Ishikawa (cell line): ENCODE results near the gene ARID1B.

Experiments
- CEBPB ChIP-seq: IDR thresholded peaks from 2 replicates; pipeline ENCODE4 v1.6.1; 2012
- CREB1 ChIP-seq: IDR thresholded peaks from 2 replicates; pipeline ENCODE4 v1.6.1; 2012; ENCODE audit warnings: low read depth
- EGR1 ChIP-seq: IDR thresholded peaks from 2 replicates; pipeline ENCODE4 v1.6.1; 2012
- EP300 ChIP-seq: IDR thresholded peaks from 2 replicates; pipeline ENCODE4 v1.6.1; 2012; ENCODE audit warnings: borderline replicate concordance
- FOXM1 ChIP-seq: IDR thresholded peaks from 2 replicates; pipeline ENCODE4 v1.6.1; 2012; ENCODE audit warnings: low read depth, borderline replicate concordance
- NFIC ChIP-seq: IDR thresholded peaks from 2 replicates; pipeline ENCODE4 v1.6.1; 2012
- RAD21 ChIP-seq: IDR thresholded peaks from 2 replicates; pipeline ENCODE4 v1.6.1; 2012; ENCODE audit warnings: low read depth
- TAF1 ChIP-seq: IDR thresholded peaks from 2 replicates; pipeline ENCODE4 v1.6.1; 2012; ENCODE audit warnings: low read depth, mild to moderate bottlenecking
- TCF12 ChIP-seq: IDR thresholded peaks from 2 replicates; pipeline ENCODE4 v1.6.1; 2012; ENCODE audit warnings: low read depth
- YY1 ChIP-seq: IDR thresholded peaks from 2 replicates; pipeline ENCODE4 v1.6.1; 2012; ENCODE audit warnings: low read depth
- ZBTB7A ChIP-seq: IDR thresholded peaks from 2 replicates; pipeline ENCODE4 v1.6.1; 2012; ENCODE audit warnings: low read depth
- TF ChIP-seq, protein P1 (sequence below): IDR thresholded peaks from 2 replicates; pipeline ENCODE4 v1.6.1; 2012
- TF ChIP-seq, protein P2 (sequence below): IDR thresholded peaks from 2 replicates; pipeline ENCODE4 v1.6.1; 2012
- TF ChIP-seq, protein P3 (sequence below): IDR thresholded peaks from 2 replicates; pipeline ENCODE4 v1.6.1; 2012; ENCODE audit warnings: low read depth, mild to moderate bottlenecking

DNA sequence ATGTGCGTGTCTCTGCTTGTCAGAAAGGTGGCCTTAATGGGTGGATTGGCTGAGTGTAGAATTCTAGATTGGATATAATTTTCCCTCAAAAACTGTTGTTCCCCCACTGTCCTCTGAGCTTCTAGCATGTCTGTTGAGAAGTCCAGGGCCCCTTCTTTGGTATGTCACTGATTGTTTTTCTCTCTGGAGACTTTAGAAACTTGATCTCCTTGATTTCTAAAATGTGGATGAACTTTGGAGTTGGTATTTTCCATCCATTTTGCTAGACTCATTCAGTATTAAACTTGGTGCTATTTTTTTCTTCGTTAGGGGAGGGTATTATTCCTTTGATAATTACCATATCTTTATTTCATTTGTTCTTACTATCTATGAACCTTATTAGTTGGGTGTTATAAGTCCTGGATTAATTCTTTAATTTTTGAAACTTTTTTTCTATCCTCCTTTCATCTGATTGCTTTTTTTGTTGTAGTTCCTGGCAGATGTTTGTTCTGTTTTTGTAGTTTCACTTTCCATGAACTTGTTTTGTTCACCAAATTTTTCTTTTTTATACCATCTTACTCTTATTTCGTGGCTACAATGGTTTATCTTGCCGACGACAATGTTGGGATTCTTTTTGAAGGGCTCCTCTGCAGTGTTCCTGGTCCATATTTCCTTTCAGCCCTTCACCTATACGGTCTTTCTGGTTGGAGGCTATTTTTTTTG, 68.4 kb downstream of the ARID1B start:
- TF ChIP-seq YY1 (no peak), RAD21 (no peak), EP300 (no peak), EGR1 (no peak), TCF12 (no peak), CEBPB (no peak), CREB1 (no peak), TAF1 (no peak), ZBTB7A (no peak), NFIC (no peak), FOXM1 (no peak)
- TF ChIP-seq, protein P1, sequence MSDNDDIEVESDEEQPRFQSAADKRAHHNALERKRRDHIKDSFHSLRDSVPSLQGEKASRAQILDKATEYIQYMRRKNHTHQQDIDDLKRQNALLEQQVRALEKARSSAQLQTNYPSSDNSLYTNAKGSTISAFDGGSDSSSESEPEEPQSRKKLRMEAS: no peak
- TF ChIP-seq, protein P2, sequence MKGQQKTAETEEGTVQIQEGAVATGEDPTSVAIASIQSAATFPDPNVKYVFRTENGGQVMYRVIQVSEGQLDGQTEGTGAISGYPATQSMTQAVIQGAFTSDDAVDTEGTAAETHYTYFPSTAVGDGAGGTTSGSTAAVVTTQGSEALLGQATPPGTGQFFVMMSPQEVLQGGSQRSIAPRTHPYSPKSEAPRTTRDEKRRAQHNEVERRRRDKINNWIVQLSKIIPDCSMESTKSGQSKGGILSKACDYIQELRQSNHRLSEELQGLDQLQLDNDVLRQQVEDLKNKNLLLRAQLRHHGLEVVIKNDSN: no peak
- TF ChIP-seq, protein P3, sequence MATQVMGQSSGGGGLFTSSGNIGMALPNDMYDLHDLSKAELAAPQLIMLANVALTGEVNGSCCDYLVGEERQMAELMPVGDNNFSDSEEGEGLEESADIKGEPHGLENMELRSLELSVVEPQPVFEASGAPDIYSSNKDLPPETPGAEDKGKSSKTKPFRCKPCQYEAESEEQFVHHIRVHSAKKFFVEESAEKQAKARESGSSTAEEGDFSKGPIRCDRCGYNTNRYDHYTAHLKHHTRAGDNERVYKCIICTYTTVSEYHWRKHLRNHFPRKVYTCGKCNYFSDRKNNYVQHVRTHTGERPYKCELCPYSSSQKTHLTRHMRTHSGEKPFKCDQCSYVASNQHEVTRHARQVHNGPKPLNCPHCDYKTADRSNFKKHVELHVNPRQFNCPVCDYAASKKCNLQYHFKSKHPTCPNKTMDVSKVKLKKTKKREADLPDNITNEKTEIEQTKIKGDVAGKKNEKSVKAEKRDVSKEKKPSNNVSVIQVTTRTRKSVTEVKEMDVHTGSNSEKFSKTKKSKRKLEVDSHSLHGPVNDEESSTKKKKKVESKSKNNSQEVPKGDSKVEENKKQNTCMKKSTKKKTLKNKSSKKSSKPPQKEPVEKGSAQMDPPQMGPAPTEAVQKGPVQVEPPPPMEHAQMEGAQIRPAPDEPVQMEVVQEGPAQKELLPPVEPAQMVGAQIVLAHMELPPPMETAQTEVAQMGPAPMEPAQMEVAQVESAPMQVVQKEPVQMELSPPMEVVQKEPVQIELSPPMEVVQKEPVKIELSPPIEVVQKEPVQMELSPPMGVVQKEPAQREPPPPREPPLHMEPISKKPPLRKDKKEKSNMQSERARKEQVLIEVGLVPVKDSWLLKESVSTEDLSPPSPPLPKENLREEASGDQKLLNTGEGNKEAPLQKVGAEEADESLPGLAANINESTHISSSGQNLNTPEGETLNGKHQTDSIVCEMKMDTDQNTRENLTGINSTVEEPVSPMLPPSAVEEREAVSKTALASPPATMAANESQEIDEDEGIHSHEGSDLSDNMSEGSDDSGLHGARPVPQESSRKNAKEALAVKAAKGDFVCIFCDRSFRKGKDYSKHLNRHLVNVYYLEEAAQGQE: no peak
